HepG2 (cell line): ENCODE data around the gene GRK5. TPM values are rescaled to one million over a fixed set of nuclear protein-coding genes. Genes with fewer than 3 reads are reported as not detected.
A peak's percentile ranks its signal among the peaks of the same experiment; 100 is the strongest.

ENCODE experiments used
- CBX5 ChIP-seq: sonication (generic); formaldehyde crosslinking; IDR thresholded peaks from 2 replicates; pipeline ENCODE4 v1.4.0; 2020; ENCODE audit warnings: missing genetic modification reagents, borderline replicate concordance
- CEBPB ChIP-seq: IDR thresholded peaks from 2 replicates; pipeline ENCODE4 v1.6.1; 2011; ENCODE audit warnings: low read depth, low read length, improper control_type of control experiment, borderline replicate concordance
- ELF3 ChIP-seq: IDR thresholded peaks from 2 replicates; pipeline ENCODE4 v1.6.1; 2016; ENCODE audit warnings: missing genetic modification reagents, missing compliant biosample characterization
- FOXJ3 ChIP-seq: sonication (generic); formaldehyde crosslinking; IDR thresholded peaks from 2 replicates; pipeline ENCODE4 v1.4.0; 2020; ENCODE audit warnings: missing genetic modification reagents, mild to moderate bottlenecking, borderline replicate concordance
- MED8 ChIP-seq: sonication (generic); formaldehyde crosslinking; IDR thresholded peaks from 2 replicates; pipeline ENCODE4 v1.8.1; 2023; ENCODE audit warnings: mild to moderate bottlenecking, missing genetic modification reagents; ENCODE audit not compliant: insufficient replicate concordance
- MXD1 ChIP-seq: sonication (generic); formaldehyde crosslinking; IDR thresholded peaks from 2 replicates; pipeline ENCODE4 v1.4.0; 2020; ENCODE audit warnings: mild to moderate bottlenecking, missing genetic modification reagents
- NFATC3 ChIP-seq: sonication (generic); formaldehyde crosslinking; IDR thresholded peaks from 2 replicates; pipeline ENCODE4 v1.5.1; 2020; ENCODE audit warnings: mild to moderate bottlenecking, missing genetic modification reagents
- PAXIP1 ChIP-seq: sonication (generic); formaldehyde crosslinking; conservative IDR thresholded peaks from 2 replicates; pipeline ENCODE4 v1.4.0; 2020; ENCODE audit warnings: mild to moderate bottlenecking, missing genetic modification reagents, moderate library complexity
- POLR2G ChIP-seq: fragments of 200-400 bp; formaldehyde crosslinking; IDR thresholded peaks from 2 replicates; pipeline ENCODE4 v1.6.1; 2018; ENCODE audit warnings: mild to moderate bottlenecking, low read depth, low read length, moderate library complexity
- RBFOX2 ChIP-seq: fragments of 200-400 bp; formaldehyde crosslinking; IDR thresholded peaks from 2 replicates; pipeline ENCODE4 v1.6.1; 2017; ENCODE audit warnings: low read depth, mild to moderate bottlenecking, low read length
- SOX5 ChIP-seq: IDR thresholded peaks from 2 replicates; pipeline ENCODE4 v1.6.1; 2016; ENCODE audit warnings: borderline replicate concordance
- SRF ChIP-seq: IDR thresholded peaks from 2 replicates; pipeline ENCODE4 v1.6.1; 2011; ENCODE audit warnings: mild to moderate bottlenecking, low read depth, low read length, moderate library complexity
- ZBTB8A ChIP-seq: sonication (generic); formaldehyde crosslinking; IDR thresholded peaks from 2 replicates; pipeline ENCODE4 v1.4.0; 2020; ENCODE audit warnings: mild to moderate bottlenecking, low read depth, missing genetic modification reagents, borderline replicate concordance
- ZNF44 ChIP-seq: sonication (generic); formaldehyde crosslinking; IDR thresholded peaks from 2 replicates; pipeline ENCODE4 v1.5.1; 2020; ENCODE audit warnings: mild to moderate bottlenecking, missing genetic modification reagents
- ZNF564 ChIP-seq: sonication (generic); formaldehyde crosslinking; IDR thresholded peaks from 2 replicates; pipeline ENCODE4 v1.8.1; 2023; ENCODE audit warnings: mild to moderate bottlenecking, missing genetic modification reagents
- polyA plus RNA-seq, 8 experiments: library from polyadenylated mRNA; depleted of rRNA in 3 of 8; stranded (reverse) in 7 of 8; unstranded in 1 of 8; fragments of >200 nt; fragmentation: Illumina TruSeq in 4 of 8; extraction: Trizol in 4 of 8; gene quantifications; 2 replicates each; pipeline versions ENCODE4 v1.2.1 to v1.2.3, GENCODE V29; 2011 to 2016; ENCODE audit warnings: low read depth in 4 of 8, missing spikeins in 1 of 8, mixed read lengths in 1 of 8; ENCODE audit not compliant: insufficient read depth in 1 of 8
- total RNA-seq, 5 experiments: library from RNA; depleted of rRNA; stranded (reverse); fragments of >200 nt; fragmentation: Illumina TruSeq; extraction: Trizol; gene quantifications; 2 replicates each; pipeline ENCODE4 v1.2.3, GENCODE V29; 2016; ENCODE audit warnings: low read depth in 1 of 5
- TF ChIP-seq, protein P1 (sequence below): IDR thresholded peaks from 2 replicates; pipeline ENCODE4 v1.6.1; 2016; ENCODE audit warnings: low read depth
- TF ChIP-seq, protein P2 (sequence below): sonication (generic); formaldehyde crosslinking; IDR thresholded peaks from 2 replicates; pipeline ENCODE4 v1.5.1; 2020; ENCODE audit warnings: missing genetic modification reagents, mild to moderate bottlenecking, borderline replicate concordance
- TF ChIP-seq, protein P3 (sequence below): sonication (generic); formaldehyde crosslinking; IDR thresholded peaks from 2 replicates; pipeline ENCODE4 v1.4.0; 2020; ENCODE audit warnings: missing genetic modification reagents

Gene GRK5
- total and polyA plus RNA-seq, 2 of the 13 experiments (the other 11 are each of a cell fraction or from before 2014, with no cell fraction given): 10.4 to 12.6 TPM

DNA sequence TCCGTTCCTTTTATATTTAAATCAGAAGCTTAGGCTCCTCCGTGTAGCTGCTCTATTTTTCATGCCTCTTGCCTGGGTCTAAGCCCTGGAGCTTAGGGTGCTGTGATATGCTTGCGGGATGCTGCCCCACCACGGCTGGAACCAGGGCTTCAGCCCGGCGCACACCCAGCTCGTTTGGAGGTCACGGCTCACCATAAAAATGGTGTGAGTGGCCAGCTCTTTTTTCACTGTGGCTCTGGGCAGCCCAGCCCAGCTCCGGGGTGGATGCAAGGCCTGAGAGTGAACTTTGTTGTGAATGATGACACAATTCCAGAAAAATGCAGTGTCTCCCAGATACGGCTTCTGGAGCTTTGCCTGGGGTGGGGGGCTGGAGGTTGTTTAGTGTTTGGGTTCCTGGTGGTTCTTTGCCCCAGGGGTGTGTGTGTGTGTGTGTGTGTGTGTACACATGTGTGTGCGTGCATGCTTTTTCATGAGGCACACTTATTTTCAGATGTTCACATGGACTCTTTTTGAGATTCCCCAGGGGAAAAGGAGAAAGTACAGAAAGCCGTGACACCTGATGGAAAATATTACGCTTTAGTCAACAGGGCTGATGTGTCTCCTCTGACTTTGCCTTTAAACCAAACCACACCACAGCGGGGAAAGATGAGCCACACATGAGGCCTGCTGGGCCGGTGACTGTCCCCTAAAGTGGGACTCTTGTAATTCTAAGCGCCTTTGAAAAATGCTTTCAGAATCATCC is 46.2 kb downstream of the GRK5 start (continued):
- TF ChIP-seq, protein P1, sequence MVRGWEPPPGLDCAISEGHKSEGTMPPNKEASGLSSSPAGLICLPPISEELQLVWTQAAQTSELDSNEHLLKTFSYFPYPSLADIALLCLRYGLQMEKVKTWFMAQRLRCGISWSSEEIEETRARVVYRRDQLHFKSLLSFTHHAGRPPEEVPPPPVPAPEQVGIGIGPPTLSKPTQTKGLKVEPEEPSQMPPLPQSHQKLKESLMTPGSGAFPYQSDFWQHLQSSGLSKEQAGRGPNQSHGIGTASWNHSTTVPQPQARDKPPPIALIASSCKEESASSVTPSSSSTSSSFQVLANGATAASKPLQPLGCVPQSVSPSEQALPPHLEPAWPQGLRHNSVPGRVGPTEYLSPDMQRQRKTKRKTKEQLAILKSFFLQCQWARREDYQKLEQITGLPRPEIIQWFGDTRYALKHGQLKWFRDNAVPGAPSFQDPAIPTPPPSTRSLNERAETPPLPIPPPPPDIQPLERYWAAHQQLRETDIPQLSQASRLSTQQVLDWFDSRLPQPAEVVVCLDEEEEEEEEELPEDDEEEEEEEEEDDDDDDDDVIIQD (CRISPR knock-in tag): peak; percentile 60; the same call in 1 of the 2 replicates
- TF ChIP-seq POLR2G (peak; percentile 75), CEBPB (peak; percentile 72), MXD1 (CRISPR knock-in tag) (peak; percentile 25; the same call in 1 of the 2 replicates), RBFOX2 (peak; percentile 48; the same call in 1 of the 2 replicates), SRF (no peak), SOX5 (CRISPR knock-in tag) (peak; percentile 61), PAXIP1 (CRISPR knock-in tag) (peak; percentile 86), MED8 (peak; percentile 66), ELF3 (CRISPR knock-in tag) (0 out of 2 replicates have a peak, but pooled peaks have one; percentile 13), FOXJ3 (CRISPR knock-in tag) (peak; percentile 25; the same call in 1 of the 2 replicates), ZNF564 (peak; percentile 70; the same call in 1 of the 2 replicates), ZNF44 (CRISPR knock-in tag) (no peak), NFATC3 (CRISPR knock-in tag) (0 out of 2 replicates have a peak, but pooled peaks have one; percentile 68), ZBTB8A (CRISPR knock-in tag) (no peak), CBX5 (peak; percentile 51; the same call in 1 of the 2 replicates)
- TF ChIP-seq, protein P2, sequence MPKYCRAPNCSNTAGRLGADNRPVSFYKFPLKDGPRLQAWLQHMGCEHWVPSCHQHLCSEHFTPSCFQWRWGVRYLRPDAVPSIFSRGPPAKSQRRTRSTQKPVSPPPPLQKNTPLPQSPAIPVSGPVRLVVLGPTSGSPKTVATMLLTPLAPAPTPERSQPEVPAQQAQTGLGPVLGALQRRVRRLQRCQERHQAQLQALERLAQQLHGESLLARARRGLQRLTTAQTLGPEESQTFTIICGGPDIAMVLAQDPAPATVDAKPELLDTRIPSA (CRISPR knock-in tag): no peak
- TF ChIP-seq, protein P3, sequence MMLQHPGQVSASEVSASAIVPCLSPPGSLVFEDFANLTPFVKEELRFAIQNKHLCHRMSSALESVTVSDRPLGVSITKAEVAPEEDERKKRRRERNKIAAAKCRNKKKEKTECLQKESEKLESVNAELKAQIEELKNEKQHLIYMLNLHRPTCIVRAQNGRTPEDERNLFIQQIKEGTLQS (CRISPR knock-in tag): peak; percentile 96
